ENCODE results near the gene MAP2.
A peak's percentile ranks its signal among the peaks of the same experiment; 100 is the strongest.

- TF ChIP-seq ZNF580 (CRISPR knock-in tag; IDR thresholded peaks at IDR 0.05; ENCODE audit: borderline replicate concordance, low read depth) (no peak; the same call in 1 of the 2 replicates), POLR2A (IDR thresholded peaks at IDR 0.05; ENCODE audit: insufficient read depth in 1 of 2, low read depth in 2 of 2, low read length in 2 of 2) (no peak), ZNF558 (CRISPR knock-in tag; IDR thresholded peaks at IDR 0.05; ENCODE audit: borderline replicate concordance) (no peak), HHEX (CRISPR knock-in tag; IDR thresholded peaks at IDR 0.05) (no peak), ZNF703 (CRISPR knock-in tag; IDR thresholded peaks at IDR 0.05; ENCODE audit: borderline replicate concordance) (no peak), SRF (IDR thresholded peaks at IDR 0.05; ENCODE audit: low read depth, low read length) (no peak), PLRG1 (conservative IDR thresholded peaks at IDR 0.05) (no peak), ZSCAN20 (CRISPR knock-in tag; IDR thresholded peaks at IDR 0.05; ENCODE audit: borderline replicate concordance) (0 out of 2 replicates have a peak, but pooled peaks have one; percentile 55), CBX2 (IDR thresholded peaks at IDR 0.05; ENCODE audit: low read depth, low read length) (no peak), CBX2 (CRISPR knock-in tag; IDR thresholded peaks at IDR 0.05; ENCODE audit: low read depth) (no peak), ARHGAP35 (CRISPR knock-in tag; IDR thresholded peaks at IDR 0.05; ENCODE audit: borderline replicate concordance) (0 out of 2 replicates have a peak, but pooled peaks have one; percentile 50)
- TF ChIP-seq, protein P1, sequence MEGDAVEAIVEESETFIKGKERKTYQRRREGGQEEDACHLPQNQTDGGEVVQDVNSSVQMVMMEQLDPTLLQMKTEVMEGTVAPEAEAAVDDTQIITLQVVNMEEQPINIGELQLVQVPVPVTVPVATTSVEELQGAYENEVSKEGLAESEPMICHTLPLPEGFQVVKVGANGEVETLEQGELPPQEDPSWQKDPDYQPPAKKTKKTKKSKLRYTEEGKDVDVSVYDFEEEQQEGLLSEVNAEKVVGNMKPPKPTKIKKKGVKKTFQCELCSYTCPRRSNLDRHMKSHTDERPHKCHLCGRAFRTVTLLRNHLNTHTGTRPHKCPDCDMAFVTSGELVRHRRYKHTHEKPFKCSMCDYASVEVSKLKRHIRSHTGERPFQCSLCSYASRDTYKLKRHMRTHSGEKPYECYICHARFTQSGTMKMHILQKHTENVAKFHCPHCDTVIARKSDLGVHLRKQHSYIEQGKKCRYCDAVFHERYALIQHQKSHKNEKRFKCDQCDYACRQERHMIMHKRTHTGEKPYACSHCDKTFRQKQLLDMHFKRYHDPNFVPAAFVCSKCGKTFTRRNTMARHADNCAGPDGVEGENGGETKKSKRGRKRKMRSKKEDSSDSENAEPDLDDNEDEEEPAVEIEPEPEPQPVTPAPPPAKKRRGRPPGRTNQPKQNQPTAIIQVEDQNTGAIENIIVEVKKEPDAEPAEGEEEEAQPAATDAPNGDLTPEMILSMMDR (CRISPR knock-in tag; IDR thresholded peaks at IDR 0.05), result peak; percentile 81
These were observed at the start of gene MAP2 for GRCh38 chr2:209423562-209424198.

Data from HepG2 (cell line).